Midbrain (tissue), 1 donor: ENCODE measurements around the gene CNTN5.

Experiments used
- DNase-seq: peaks from one replicate; lab custom pipeline; 2025; lab: John Stamatoyannopoulos, UW

CNTN5 gene

GRCh38 chr11:99383648-99384245 is 363.0 kb downstream of the CNTN5 start:
- no peak for DNase-seq

DNA sequence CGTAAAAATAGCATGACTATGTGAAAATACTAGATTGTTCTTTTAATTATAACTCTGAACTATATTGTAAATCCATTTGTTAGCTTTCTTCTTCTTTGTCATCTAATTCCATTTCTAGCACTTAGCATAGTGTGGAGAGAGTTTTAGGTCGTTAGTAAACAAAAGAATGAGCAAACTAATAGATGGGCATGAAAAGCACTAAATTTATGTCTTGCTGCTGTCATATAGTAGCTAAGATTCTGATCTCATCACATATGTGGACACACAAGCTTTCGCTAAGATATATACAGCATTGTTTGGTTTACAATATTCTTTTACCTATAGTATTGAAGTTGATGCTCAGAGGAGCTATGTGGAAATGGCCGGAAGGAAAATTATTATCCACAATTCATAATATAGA is 370.5 kb downstream of the CNTN5 start:
- no peak for DNase-seq

DNA sequence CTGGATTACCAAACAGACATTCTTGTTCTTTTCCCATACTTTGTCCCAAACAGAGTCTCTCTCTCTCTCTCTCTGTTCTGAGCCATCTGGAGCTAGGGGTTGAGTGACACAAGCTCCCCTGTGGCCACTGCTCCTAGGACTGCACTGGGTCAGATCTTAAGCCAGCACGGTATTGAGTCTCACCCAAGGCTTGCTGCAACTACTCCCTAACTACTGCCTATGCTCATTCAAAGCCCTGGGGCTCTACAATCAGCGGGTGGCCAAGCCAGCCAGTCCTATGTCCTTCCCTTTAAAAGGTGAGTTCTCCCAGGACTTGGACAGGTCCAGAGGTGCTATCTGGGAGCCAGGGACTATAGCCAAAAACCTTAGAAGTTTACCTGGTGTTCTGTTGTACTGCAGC is 385.6 kb downstream of the CNTN5 start:
- no peak for DNase-seq

GRCh38 chr11:99410636-99411035 is 389.9 kb downstream of the CNTN5 start:
- no peak for DNase-seq

- DNase-seq: no peak
Observed at GRCh38 chr11:99418927-99419720, 398.4 kb downstream of the CNTN5 start.

DNA sequence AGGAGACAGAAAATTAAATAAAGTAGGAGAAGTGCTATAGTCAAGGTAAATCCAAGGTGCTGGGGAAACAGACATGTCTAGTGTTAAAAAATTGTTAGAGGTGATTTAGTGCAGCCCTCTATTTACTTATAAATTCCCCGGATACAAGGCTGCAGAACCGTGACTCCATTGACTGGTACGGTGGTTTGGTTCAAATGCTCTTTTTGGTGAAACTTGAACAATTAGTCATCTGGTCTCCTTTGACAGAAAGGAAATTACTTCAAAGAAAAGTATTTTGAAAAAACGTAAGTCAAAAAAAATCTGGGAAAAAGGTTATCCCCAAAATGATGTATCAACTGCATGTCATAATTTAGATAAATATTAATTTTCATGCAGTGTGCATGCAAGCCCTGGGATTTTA is 399.2 kb downstream of the CNTN5 start:
- DNase-seq: no peak

- no peak for DNase-seq
Observed at GRCh38 chr11:99422581-99423427, 402.1 kb downstream of the CNTN5 start.

- no peak for DNase-seq
Observed at GRCh38 chr11:99423428-99423983, 402.8 kb downstream of the CNTN5 start.

GRCh38 chr11:99424313-99425084 is 403.8 kb downstream of the CNTN5 start:
- no peak for DNase-seq

GRCh38 chr11:99425596-99425995 is 404.8 kb downstream of the CNTN5 start:
- no peak for DNase-seq

GRCh38 chr11:99432677-99433076 is 411.9 kb downstream of the CNTN5 start:
- DNase-seq: no peak

GRCh38 chr11:99443276-99443675 is 422.5 kb downstream of the CNTN5 start:
- DNase-seq: no peak

GRCh38 chr11:99446400-99446799 is 425.7 kb downstream of the CNTN5 start:
- DNase-seq: no peak

- no peak for DNase-seq
Observed at GRCh38 chr11:99449345-99449744, 428.6 kb downstream of the CNTN5 start.

GRCh38 chr11:99452075-99452474 is 431.3 kb downstream of the CNTN5 start:
- DNase-seq: no peak

DNA sequence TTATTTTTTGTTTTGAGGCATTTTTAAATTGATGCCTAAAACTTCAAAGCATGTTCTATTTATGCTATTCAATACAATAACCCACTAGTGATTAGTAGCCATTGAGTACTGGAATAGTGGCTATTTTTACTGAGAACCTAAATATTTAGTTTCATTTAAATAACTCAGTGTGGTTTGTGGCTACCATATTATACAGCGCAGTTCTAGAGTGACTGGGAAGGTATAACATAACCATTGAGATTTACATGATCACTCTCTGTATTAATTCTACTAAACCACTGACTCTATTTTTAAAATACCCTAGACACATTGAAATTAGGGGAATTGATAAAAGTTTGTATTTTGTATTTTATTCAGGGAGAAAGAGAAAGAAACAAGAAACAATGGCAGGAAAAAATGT is 441.2 kb downstream of the CNTN5 start:
- no peak for DNase-seq

DNA sequence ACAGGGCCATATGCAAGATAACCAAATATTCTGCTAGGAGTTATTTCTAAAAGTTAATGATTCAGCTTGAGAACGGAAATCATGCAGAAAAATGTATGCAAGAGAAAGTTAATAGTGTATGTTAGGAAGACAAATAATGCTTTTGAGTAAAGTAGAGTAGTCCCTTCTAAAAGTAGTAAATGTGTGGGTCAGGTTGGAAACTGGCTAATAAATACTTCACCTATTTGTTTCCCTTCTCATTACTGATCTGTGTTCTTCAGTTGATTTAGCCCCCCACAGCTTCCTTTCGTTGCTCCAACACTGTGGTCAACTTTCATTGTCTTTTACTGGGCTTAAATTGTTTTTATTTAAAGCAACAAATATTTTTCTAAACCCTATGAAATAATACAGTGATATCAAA is 444.2 kb downstream of the CNTN5 start:
- DNase-seq: no peak

DNA sequence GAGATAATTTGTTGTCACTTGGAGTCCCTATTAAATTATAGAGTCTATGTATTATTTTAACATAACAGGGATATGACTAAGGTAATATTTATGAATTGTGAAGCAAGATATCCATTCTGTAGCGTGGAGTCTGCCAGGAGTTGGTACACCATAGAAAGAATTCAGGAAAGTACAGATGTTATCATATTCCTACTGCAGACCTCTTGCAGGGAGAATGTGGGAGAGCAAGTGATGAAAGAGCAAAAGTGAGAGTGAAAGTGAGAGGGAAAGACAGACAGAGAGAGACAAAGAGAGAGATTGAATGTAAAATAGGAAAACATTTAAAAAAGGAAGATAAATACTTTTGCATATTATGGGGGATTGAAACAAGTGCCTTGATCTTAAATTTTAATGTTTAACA is 468.8 kb downstream of the CNTN5 start:
- no peak for DNase-seq

DNA sequence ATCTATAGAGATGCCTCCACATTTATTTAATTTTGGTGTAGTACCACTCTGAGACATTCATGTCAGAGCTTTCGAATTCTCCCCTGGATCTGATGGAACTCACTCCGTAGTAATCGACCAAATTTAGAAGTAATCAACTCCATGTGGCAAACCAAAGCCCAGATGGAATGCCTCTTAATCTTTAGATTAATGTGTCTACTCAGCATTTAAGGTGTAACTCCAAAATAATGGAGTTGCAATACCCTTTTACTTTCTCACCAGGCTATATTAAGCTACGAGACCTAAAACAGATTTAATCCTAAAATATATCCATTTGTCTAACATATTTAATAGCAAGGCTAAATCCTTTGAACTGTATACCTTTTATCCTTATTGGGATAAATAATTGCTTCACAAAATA is 473.3 kb downstream of the CNTN5 start:
- DNase-seq: no peak

DNA sequence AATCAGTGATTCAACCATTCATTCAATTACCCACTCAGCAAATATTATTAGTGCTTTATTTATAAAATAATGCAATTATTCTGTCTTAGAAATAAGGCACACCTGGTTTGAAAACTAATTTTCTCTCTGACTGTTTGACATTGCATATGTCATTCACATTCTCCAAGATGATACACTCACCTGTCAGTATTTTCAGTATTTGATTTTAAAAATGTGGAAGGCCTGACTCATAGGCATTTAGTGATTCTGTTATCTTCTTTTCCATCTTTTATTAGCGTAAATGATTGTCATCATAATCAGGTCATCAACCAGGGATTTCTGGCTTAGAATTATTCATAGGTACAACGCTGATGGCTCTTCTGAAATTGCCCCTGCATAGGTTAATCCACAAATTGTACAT is 480.9 kb downstream of the CNTN5 start:
- DNase-seq: no peak

GRCh38 chr11:99505316-99505715 is 484.6 kb downstream of the CNTN5 start:
- DNase-seq: no peak

DNA sequence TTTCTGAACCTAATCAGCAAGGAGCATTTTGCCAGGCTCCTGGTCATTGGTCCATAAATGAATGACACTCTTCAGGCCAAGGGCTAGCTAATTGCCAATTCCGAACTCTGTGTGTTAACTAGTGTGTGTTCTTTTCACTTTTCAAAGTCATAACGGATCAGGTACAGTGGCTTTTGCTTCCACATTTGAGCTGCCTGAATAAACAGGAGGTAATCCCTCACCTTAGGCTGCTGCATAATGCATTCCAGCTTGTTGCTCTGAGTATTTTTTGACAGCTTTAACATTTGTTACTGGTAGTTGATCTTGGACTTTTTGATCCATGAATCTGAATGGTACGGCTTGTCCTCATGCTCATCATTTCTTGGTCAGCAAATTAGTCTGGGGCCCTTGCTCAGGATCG is 485.1 kb downstream of the CNTN5 start:
- no peak for DNase-seq
